Stimulated activated CD8-positive, alpha-beta memory T cell treated with anti-CD3 and anti-CD28 coated beads, Interleukin-4, amount 100 ng/mL, for 4 hours (primary cell): Measurements from ENCODE around the gene NELFB.
"Not testable (repeated sequence)": the region's sequence is repeated elsewhere in the genome, so short reads cannot be mapped to it uniquely, and the experiment has no call there.

Experiments
- DNase-seq, 2 donors: peaks; one replicate each; pipeline ENCODE4 v3.0.0-alpha.2; 2020; ENCODE audit warnings: low read depth in 2 of 2, low spot score in 1 of 2

The NELFB gene

GRCh38 chr9:137247135-137247915, 7.8 kb upstream of the NELFB start:
- no peak for DNase-seq

DNA sequence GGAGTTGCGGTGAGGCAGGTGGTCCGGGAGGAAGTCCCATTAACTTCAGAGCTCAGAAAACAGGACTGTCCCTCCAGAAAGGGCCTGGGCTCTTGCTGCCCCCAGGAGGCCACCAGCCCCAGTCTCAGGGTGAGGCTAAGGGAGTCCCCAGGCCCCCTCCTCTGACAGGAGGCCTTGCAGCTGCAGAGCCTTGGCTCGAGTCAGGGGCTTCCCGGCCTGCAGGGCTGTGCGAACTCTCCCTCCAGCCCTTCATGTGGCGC, 7.3 kb upstream of the NELFB start:
- DNase-seq: no peak

- no peak for DNase-seq
Measured at GRCh38 chr9:137250329-137251193, 4.6 kb upstream of the NELFB start.

GRCh38 chr9:137251194-137251461, 4.0 kb upstream of the NELFB start, which contains the start of gene STPG3:
TSS of gene STPG3 (plus strand) at chr9:137251286. CDS start at chr9:137251287, 1 bp downstream.
- no peak for DNase-seq

DNA sequence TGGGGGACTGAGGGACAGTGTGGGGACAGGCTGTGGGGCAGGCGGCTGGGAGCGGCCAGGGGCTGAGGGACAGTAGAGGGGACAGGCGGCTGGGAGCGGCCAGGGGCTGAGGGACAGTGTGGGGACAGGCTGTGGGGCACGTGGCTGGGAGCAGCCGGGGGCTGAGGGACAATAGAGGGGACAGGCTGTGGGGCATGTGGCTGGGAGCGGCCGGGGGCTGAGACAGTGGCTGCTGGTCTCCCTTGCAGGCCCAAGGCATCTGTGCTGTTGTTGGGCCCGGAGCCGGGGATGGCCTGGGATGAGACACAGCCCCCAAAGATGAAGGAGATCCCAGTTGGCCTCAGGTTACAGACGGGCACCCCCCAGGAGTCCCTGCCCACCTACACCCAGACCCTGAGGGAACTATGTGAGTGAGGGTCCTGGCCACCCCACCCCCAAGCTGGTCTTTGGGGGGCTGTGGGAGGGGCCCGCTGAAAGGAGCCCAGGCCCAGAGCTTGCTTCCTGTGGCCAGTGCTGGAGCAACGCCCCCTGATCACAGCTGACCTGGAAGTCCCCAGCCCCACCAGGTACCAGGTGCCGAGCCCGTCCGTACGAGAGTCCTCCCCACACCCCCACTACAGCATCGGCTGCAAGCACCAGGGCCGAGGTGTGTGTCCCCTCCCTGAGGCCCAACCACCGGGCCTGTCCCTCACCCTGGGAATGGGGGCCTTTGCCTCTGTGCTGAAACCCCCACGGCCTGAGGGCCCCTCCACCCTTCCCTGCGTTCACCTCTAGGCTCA, 3.4 kb upstream of the NELFB start:
- no peak for DNase-seq

- no peak for DNase-seq
Measured at GRCh38 chr9:137252555-137253506, 2.3 kb upstream of the NELFB start.

GRCh38 chr9:137253717-137254623, 1.2 kb upstream of the NELFB start:
- no peak for DNase-seq

DNA sequence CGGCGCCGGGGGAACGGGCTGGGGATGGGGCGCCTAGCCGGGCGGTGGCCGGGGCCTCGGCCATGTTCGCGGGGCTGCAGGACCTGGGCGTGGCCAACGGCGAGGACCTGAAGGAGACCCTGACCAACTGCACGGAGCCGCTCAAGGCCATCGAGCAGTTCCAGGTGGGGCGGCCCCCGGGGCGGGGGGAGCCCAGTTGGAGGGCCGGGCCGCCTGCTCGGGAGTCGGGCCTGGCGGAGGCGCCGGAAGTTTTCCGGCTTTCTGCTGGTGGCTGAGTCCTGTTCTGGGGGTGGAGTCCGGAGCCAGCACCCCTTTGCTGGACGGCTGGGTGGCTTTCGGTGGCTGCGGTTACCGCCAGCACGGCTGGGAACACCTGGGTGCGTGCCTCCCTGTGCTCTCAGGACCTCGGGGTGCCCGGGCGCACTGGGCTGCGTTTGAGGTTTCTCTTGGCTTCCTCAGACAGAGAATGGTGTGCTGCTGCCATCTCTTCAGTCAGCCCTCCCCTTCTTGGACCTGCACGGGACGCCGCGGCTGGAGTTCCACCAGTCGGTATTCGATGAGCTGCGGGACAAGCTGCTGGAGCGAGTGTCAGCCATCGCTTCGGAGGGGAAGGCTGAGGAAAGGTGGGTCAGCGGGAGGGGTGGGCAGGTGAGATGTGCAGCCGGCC, 454 bp downstream of the NELFB start:
- no peak for DNase-seq

DNA sequence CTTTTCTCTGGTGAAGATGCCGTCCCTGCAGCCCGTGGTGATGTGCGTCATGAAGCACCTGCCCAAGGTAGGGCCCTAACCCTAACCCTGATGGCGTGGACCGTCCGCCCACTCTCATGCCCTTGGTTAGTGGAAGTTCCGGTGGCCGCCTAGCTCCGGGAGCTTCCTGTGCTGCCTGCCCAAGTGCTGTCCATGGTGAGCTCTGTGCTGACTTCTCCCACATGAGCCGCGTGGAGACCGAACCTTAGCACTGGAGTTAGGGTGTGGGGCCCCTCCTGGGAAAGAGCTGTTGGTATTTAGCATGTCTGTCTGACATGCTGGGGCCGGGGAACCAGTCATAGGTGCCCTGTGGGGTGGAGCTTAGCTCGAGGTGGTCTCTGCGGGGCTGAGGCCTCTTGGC, 1.2 kb downstream of the NELFB start:
- no peak for DNase-seq

DNA sequence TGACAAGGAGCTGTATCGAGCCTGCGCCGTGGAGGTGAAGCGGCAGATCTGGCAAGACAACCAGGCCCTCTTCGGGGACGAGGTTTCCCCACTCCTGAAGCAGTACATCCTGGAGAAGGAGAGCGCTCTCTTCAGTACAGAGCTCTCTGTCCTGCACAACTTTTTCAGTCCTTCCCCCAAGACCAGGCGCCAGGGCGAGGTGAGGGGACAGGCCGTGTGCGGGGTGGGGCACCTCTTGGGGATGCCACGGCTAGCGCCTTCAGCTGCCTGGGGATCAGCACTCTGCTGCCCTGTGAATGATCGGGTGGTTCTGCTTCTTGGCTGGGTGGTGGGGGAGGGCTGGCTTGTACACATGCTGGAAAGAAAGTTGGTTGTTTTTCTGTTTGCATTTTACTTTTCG, 1.7 kb downstream of the NELFB start:
- DNase-seq: no peak

GRCh38 chr9:137262173-137262908, 7.2 kb downstream of the NELFB start:
- DNase-seq: not testable (repeated sequence)

GRCh38 chr9:137262909-137263285, 7.8 kb downstream of the NELFB start:
- DNase-seq: no peak

GRCh38 chr9:137263506-137263905, 8.4 kb downstream of the NELFB start:
- DNase-seq: no peak

DNA sequence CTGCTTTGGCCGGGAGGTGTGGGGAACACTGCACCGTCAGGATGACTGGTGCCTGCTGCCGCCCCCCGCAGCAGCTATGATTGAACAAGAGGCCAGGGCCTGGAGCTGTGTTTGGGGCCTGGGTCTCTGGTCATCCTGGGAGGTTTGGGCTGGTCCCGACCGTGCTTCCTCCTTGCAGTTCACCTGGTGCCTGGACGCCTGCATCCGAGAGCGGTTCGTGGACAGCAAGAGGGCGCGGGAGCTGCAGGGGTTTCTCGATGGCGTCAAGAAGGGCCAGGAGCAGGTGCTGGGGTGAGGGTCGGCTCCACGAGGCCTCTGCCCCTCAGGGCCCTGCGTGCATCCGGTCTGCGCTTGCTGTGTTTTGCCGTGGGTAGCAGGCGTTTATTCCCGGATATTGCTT, 8.9 kb downstream of the NELFB start:
- DNase-seq: no peak

DNA sequence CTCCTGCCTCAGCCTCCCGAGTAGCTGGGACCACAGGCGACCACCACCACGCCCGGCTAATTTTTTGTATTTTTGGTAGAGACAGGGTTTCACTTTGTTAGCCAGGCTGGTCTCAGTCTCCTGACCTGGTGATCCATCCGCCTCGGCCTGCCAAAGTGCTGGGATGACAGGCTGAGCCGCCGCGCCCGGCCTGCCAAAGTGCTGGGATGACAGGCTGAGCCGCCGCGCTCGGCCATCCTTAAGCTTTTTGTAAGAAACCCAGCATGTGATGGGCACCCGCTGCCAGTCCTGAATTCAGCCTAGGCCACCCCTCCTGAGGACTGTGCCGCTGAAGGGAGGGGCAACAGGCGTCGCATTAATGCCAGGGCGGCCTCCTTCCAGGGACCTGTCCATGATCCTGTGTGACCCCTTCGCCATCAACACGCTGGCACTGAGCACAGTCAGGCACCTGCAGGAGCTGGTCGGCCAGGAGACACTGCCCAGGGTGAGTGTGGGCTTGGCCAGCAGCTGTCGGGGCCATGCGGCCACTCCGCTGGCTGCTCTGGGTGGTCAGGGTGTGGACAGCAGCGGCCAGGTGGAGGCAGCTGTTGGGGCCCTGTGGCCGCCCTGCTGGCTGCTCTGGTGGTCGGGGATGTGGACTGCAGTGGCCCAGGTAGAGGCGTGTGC, 10.5 kb downstream of the NELFB start:
- no peak for DNase-seq

- no peak for DNase-seq
Measured at GRCh38 chr9:137266162-137266527, 11.0 kb downstream of the NELFB start.

GRCh38 chr9:137266585-137267453, 11.7 kb downstream of the NELFB start:
- DNase-seq: no peak
